HG03103 (cell line): Measurements from ENCODE around the gene GNMT.
"Not testable (repeated sequence)": the region's sequence is repeated elsewhere in the genome, so short reads cannot be mapped to it uniquely, and the experiment has no call there.

ENCODE experiments used
- ATAC-seq: cut with Tn5 transposase; IDR thresholded peaks from one replicate; pipeline ENCODE4 v1.9.1; 2021; ENCODE audit warnings: low read depth; ENCODE audit not compliant: unreplicated experiment

GNMT gene

DNA sequence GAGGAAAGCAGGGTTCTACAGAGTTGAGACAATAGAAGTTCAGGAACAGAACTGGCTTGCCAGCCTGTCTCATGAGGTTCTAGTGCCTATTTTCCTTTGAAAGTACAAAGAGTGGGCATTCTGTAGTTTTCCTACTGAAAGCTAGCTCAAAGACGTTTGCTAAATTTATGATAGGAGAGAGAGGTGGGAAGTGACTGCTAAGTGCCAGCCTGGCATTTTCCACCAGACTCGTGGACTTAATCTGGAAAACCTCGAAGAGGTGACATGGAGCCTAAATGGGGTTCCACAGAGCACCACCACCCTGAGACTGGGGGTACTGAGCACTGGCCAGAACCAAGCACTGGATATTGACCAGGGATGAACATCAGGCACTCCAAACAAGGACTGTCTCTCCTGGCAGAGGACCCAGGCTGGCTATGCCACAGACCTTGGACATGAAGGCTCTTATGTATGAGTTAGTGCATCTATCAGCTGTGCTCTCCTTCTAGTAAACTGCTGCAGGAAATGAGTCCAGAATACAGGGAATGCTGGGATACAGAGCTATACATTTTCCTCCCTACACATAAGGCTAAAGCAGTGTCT, 11.3 kb downstream of the GNMT start:
- no peak for ATAC-seq

- ATAC-seq: no peak
Observed at GRCh38 chr6:42973926-42974325, 13.4 kb downstream of the GNMT start.

- ATAC-seq: no peak
Observed at GRCh38 chr6:42974919-42975505, 14.5 kb downstream of the GNMT start.

GRCh38 chr6:42978487-42978838, 17.9 kb downstream of the GNMT start:
- ATAC-seq: peak; percentile 8

DNA sequence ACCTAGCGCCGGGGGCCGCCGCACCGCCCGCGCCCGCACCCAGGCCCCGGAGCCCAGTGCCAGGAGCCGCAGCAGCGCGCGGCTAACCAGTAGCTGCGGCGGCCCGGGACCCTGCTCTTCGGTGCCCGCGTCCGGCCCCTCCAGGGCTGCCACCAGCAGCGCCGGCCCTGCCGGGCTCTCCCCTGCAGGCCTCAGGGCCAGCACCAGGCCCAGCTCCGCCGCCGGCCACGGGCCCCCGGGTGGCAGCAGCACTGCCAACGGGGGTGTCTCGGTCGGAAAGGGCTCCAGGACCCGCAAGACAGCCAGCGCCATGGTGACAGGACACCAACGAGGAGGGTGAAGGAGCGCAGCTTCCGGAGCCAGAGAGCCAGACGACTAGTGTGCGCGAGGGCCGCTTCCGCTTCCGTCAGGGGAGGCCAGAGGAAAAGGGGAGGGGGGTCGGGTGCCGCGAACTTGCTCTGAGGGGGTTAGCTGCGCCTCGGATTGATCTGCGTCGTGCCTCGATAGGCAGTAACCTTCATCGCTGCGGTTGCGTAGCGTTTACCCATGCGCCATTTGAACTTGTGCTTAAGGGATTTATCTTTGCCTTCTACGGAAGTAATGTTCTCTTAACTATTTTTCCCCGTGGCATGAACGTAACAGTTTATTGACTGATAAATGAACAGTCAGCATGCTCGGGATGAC, 18.4 kb downstream of the GNMT start, which contains the start of gene PEX6:
PEX6 (minus strand) TSS at position 343 of the 684 bp plus-strand sequence; CDS start at position 312, 31 bp downstream.
- peak; percentile 84 for ATAC-seq

DNA sequence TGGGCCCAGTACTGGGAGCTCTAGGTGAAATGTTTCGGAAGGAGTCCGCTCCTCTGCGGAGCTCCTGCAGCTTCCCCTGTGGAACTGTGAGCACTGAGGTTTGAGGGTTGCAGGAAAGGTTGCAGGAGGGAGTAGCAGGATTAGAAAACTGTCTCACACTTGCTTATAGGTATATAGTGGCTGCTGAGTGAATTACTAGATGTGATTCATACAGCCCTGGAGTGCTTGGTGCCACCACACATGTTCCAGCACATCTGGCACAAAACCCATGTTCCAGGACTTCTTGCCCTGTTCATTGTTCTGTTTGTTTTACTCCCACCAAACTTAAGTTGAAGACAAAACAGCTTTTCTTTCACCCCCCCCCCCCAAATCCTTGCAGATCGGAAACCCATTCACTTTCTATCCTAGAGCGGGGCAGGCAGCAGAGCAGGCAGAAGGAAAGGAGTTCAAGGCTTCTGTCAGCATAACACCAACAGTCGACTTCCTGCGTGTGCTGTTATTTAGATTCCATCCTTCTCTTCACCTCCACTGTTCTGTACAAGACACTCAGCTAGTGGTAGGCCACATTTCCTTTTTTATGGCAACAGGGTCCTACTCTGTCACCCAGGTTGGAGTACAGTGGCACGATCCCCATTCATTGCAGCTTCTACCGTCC, 19.1 kb downstream of the GNMT start:
- ATAC-seq: no peak

GRCh38 chr6:42981836-42982235, 21.3 kb downstream of the GNMT start:
- no peak for ATAC-seq

DNA sequence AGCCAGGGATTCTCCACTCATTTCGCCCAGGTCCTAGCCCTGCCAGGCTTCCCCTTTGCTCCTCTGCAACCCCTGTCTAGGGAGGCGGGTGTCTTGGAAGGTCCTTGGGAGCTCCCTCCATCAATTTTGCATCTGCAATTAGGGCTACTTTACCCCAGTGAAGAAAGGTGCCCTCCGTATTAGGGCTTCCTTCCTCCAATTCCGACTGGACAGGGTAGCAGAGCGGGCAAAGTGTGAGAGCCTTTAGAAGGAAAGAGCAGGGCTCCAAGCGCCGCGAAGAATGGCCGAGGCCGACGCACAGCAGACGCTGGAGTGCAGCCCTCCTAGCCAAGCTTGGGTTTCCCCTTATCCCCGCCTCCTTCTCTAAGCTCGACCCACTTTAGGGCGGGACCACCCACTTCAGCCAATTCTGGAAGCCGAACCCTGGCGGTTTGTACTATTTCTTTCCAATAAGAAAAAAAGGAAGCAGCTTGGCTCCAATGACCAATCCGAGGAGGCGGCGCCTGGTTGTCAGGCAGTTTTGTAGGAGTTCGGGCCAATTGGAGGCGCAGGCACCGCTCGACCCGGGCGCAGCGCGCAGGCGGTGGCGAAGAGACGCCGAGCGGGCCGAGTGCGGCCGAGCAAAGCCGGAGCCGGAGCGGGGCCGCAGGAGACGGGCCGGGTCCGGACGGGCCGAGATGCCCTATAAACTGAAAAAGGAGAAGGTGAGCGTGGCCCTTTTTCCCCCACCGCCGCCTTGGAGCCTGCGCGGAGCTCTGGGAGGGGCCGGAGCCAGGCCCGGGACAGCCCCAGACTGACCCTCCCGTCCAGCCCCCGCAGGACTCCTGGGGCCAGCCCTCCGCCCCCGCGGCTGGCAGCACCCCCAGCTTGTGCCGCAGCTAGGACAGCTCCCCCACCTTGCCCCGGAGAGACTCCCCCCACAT, 23.7 kb downstream of the GNMT start, which contains the start of gene PPP2R5D:
PPP2R5D (plus strand) TSS at position 570 of the 923 bp plus-strand sequence; CDS start at position 678, 108 bp downstream.
- peak; percentile 86 for ATAC-seq

DNA sequence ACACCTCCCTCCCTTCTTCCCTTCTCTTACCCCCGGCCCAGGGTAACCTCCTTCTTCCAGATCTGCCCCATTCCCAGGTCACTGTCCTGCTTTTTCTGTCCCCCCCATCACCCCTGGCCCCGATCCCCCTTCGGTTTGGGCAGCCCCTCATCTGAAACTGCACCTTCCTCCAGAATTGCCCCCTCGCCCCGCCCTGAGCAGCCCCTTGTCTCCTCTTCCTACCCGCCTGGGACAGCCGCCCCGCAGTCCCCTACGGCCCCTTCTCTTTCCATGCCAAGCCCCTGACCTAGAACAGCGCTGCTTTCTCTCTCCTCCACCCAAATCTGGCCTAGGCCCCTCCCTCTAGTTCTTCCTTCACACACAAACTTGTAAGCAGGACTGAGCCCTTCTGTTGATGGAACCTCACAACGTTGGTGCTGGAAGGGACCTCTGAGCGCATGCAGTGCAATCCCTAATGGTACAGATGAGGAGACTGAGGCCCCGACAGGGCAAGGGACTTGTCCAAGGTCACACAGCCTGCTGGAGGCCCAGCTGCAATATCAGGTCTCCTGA, 24.4 kb downstream of the GNMT start:
- ATAC-seq: no peak

DNA sequence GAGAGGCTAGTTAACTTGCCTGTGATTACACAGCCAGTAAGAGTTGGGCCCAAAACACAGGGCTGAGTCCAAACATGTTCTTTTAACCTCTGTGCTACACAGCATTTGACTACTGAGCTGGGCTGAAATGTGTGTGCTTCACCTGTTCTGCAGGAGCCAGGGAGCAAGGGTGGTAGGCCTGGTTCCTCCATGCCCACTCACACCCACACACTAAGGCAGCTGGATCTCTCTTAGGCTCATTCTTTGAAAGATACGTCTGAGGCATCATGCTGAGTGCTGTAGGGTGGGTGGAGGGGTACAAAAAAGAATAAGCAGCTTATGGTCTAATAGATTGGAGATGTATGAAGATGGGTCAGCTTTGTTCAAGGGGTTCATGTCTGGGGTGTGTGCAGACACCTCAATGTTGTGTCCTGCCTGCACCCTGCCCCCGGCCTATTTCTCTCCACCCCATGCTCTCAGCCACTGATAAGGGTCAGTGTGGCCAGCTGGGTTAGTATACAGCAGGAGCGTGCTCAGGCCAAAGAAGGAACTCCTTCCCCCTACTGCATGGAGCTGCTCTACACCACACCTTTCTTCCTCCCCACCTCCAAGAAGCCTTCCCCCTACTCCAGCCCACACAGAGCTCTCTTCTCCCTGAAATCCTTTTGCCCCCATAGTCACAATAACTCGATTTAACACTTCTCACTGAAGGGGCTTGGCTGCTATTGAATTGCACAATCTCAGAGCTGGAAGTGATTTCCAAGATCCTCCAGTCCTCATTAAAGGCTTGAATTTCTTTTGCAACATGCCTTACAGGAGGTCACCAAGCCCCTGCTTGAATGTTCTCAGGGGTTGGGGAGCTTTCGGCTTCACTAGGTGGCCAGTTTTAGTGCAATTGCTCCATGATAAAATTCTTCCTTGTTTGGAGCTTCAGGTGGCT, 27.2 kb downstream of the GNMT start:
- ATAC-seq: no peak

DNA sequence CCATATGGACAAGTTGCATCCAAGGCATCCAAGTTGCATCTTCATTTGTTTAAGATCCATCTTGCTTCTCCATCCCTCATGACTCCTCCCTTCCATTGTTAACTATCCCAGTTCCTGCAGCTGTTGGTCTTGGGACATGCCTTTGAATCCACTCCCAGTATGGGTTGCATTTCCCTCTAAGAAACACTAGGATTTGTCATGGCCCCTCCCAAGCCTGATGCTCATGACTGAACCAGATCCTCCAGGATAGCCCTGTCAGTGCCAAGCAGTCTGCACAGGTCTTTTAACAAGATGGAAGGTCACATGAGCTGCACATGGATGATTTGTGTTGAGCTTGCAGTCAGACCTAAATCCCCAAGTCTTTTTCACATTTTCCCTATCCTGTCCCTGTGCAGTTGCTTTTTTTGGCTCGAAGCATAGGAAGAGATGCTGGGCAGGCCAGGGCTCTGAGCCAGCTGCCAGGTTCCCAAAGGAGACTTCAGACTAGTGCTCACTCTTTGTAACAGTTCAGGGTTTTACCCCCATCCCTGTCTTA, 28.0 kb downstream of the GNMT start:
- no peak for ATAC-seq

DNA sequence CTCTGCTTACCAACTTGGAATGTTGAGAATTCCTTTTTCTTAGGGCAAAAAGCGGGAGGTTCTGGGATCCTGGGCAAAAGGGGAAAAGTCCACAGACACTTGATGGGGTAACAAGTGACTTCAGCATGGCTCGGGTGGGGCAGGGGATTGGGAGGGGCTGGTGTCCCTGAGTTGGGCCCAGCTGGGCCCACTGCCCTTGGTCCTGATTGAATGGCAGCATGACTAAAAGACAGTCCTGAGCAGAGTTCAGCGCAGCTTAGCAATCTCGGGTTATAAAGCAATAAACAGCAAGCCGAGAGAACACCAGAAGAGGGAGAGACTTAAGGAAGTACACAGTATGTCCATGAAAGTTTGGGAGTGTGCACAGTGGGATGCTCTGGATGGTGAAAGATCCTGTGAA, 29.4 kb downstream of the GNMT start:
- ATAC-seq: no peak

GRCh38 chr6:42993445-42993844, 32.9 kb downstream of the GNMT start:
- no peak for ATAC-seq

DNA sequence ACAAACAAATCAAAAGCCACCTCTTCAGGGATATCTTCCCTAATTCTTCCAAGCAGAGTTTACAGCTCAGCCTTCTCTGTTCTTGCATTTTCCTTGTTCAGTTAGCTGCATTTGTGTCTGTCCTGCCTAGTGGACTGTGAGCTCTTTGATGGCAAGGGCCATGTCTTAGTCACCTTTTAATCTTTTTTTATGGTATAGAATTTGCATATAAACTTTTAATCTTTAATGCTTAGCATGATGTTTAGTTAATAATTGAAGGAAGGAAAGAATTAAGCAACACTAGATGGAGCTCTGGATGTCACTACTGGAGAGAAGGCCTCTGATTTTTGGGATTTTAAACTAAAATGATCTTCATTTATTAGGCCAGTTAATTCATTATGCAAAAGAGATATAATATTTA, 36.0 kb downstream of the GNMT start:
- no peak for ATAC-seq

- not testable (repeated sequence) for ATAC-seq
Observed at GRCh38 chr6:42998205-42998604, 37.7 kb downstream of the GNMT start.

DNA sequence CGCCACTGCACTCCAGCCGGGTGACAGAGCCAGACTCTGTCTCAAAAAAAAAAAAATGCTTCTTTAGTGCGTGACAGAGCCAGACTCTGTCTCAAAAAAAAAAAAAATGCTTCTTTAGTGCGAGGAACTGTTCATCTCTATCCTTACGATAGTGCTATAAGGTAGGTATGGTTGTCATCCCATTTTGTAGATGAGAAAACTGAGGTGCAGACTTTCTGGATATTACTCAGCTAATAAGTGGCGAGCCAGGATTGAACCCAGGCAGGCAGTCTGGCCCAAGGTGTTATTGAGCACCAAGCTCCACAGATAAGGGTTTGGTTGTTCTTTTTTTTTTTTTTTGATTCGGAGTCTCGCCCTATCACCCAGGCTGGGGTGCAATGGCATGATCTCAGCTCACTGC, 41.3 kb downstream of the GNMT start:
- no peak for ATAC-seq

DNA sequence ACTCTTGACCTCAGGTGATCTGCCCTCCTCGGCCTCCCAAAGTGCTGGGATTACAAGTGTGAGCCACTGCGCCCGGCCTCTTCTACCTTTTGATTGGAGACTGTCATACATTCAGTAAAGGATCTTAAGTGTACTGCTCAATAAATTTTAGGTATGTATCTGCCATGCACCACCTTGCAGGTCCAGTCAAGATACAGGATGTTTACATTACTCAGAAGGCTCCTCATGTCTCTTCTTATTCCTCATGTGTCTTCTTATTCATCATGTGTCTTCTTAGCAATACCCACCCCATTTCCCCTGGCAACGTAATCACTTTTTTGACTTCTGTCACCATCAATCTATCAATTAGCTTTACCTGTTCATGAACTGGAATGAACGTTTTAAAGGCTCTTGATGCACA, 45.3 kb downstream of the GNMT start:
- ATAC-seq: no peak

DNA sequence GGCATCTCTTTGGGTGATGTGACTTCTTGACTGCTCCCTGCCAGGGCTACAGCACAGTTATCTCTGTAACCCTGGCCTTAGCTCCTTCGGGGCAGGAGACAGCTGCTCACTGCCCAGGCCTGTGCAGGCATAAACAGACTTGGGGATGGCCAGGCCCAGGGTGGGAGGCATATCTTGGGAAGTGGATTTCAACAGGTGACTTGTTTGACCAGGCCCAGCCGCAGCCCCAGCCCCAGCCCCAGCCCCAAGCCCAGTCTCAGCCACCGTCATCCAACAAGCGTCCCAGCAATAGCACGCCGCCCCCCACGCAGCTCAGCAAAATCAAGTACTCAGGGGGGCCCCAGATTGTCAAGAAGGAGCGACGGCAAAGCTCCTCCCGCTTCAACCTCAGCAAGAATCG, 45.7 kb downstream of the GNMT start:
- no peak for ATAC-seq

GRCh38 chr6:43007126-43007525, 46.6 kb downstream of the GNMT start:
- no peak for ATAC-seq
